ENCODE results near the gene MET. TPM values are rescaled to one million over a fixed set of nuclear protein-coding genes. Genes with fewer than 3 reads are reported as not detected.

The MET gene
- polyA plus RNA-seq, 1 donor from 2014 or later = not detected

DNA sequence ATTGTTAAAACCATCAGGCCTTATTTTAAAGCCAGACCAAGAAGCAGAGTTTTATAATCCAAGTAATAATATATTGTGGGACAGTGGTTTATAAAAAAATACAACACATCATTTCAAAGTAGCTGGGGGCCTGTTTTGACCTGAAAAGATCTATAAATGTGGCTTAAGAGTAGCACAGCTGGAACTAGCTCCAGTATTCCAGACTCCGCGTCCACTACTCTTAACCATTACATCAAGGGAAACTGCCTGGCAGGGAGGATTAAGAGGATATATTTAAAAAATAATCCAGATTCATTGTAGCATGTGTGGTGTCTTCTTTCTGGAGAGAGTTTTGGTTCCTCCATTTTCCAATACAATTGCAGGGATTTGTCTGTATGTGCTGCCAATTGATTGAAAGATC is 67.3 kb downstream of the MET start:
- H3K4me3 ChIP-seq (ENCODE audit: low read length) = no peak overlapping the region
- no peaks in the 10 kb centered on the region for H3K9me2 ChIP-seq (ENCODE audit: insufficient read depth, low read length)
- H3K4me2 ChIP-seq (ENCODE audit: low read length) = no peak overlapping the region
- no peak overlapping the region for H3K9ac ChIP-seq (ENCODE audit: low read length)
- no peak overlapping the region for H2AFZ ChIP-seq (ENCODE audit: low read depth, low read length)
- no peaks in the 10 kb centered on the region for H4K20me1 ChIP-seq (ENCODE audit: insufficient read depth)
- TF ChIP-seq CTCF (IDR thresholded peaks at IDR 0.05; ENCODE audit: poor library complexity, severe bottlenecking) (no peak), POLR2AphosphoS5 (IDR thresholded peaks at IDR 0.05) (no peak), EP300 (conservative IDR thresholded peaks at IDR 0.05; ENCODE audit: poor library complexity, severe bottlenecking) (no peak), SMC3 (conservative IDR thresholded peaks at IDR 0.05; ENCODE audit: poor library complexity) (no peak), TAF1 (IDR thresholded peaks at IDR 0.05; ENCODE audit: low read depth) (no peak), MXI1 (conservative IDR thresholded peaks at IDR 0.05; ENCODE audit: poor library complexity, severe bottlenecking) (no peak), EZH2 (IDR thresholded peaks at IDR 0.05; ENCODE audit: borderline replicate concordance, insufficient read depth, low read length, poor library complexity, severe bottlenecking) (no peak), RAD21 (conservative IDR thresholded peaks at IDR 0.05) (no peak)
- TF ChIP-seq, protein P1, sequence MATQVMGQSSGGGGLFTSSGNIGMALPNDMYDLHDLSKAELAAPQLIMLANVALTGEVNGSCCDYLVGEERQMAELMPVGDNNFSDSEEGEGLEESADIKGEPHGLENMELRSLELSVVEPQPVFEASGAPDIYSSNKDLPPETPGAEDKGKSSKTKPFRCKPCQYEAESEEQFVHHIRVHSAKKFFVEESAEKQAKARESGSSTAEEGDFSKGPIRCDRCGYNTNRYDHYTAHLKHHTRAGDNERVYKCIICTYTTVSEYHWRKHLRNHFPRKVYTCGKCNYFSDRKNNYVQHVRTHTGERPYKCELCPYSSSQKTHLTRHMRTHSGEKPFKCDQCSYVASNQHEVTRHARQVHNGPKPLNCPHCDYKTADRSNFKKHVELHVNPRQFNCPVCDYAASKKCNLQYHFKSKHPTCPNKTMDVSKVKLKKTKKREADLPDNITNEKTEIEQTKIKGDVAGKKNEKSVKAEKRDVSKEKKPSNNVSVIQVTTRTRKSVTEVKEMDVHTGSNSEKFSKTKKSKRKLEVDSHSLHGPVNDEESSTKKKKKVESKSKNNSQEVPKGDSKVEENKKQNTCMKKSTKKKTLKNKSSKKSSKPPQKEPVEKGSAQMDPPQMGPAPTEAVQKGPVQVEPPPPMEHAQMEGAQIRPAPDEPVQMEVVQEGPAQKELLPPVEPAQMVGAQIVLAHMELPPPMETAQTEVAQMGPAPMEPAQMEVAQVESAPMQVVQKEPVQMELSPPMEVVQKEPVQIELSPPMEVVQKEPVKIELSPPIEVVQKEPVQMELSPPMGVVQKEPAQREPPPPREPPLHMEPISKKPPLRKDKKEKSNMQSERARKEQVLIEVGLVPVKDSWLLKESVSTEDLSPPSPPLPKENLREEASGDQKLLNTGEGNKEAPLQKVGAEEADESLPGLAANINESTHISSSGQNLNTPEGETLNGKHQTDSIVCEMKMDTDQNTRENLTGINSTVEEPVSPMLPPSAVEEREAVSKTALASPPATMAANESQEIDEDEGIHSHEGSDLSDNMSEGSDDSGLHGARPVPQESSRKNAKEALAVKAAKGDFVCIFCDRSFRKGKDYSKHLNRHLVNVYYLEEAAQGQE (IDR thresholded peaks at IDR 0.05; ENCODE audit: borderline replicate concordance) = no peak
- H3K36me3 ChIP-seq (ENCODE audit: insufficient read depth, low read length) = no peaks in the 10 kb centered on the region
- H3K9me3 ChIP-seq (ENCODE audit: low read length) = no peaks in the 10 kb centered on the region
- no peaks in the 10 kb centered on the region for H3K27me3 ChIP-seq (ENCODE audit: insufficient read depth, low read depth, low read length)
- no peaks in the 10 kb centered on the region for H3F3A ChIP-seq (ENCODE audit: insufficient read depth, low read length, poor library complexity, severe bottlenecking)
- no peaks in the 10 kb centered on the region for H3K79me2 ChIP-seq (replicated peaks; ENCODE audit: insufficient read depth, low read length)
- no peak overlapping the region for H3K27ac ChIP-seq (ENCODE audit: low read length)

DNA sequence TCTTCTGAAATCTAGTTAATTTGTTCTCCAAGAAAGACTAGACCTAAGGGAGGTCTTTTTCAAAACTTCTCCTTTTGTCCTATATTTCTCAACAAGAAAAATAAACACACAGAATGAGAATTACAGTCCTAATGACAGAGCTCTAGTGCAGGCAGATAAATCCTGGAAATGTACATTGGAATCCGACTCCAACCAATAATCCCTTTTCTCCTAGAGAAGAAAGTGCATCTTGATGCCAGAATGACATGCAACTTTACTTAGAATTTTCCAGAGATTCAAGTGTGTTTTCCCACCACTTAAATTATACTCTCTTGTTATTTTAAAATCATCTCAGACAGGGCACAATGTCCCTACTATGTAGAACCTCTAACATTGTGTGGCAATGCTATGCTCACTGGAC is 68.2 kb downstream of the MET start:
- Histone ChIP-seq H3K9me2 (ENCODE audit: insufficient read depth, low read length) (no peaks in the 10 kb centered on the region), H2AFZ (ENCODE audit: low read depth, low read length) (no peak overlapping the region), H3K4me3 (ENCODE audit: low read length) (no peak overlapping the region), H3K9me3 (ENCODE audit: low read length) (no peaks in the 10 kb centered on the region), H3F3A (ENCODE audit: insufficient read depth, low read length, poor library complexity, severe bottlenecking) (no peaks in the 10 kb centered on the region), H3K4me2 (ENCODE audit: low read length) (no peak overlapping the region), H3K27me3 (ENCODE audit: insufficient read depth, low read depth, low read length) (no peaks in the 10 kb centered on the region), H3K79me2 (replicated peaks; ENCODE audit: insufficient read depth, low read length) (no peaks in the 10 kb centered on the region), H3K27ac (ENCODE audit: low read length) (no peak overlapping the region), H3K36me3 (ENCODE audit: insufficient read depth, low read length) (no peaks in the 10 kb centered on the region), H4K20me1 (ENCODE audit: insufficient read depth) (no peaks in the 10 kb centered on the region), H3K9ac (ENCODE audit: low read length) (no peak overlapping the region)
- TF ChIP-seq SMC3 (conservative IDR thresholded peaks at IDR 0.05; ENCODE audit: poor library complexity) = no peak
- no peak for TF ChIP-seq EZH2 (IDR thresholded peaks at IDR 0.05; ENCODE audit: borderline replicate concordance, insufficient read depth, low read length, poor library complexity, severe bottlenecking)
- TF ChIP-seq MXI1 (conservative IDR thresholded peaks at IDR 0.05; ENCODE audit: poor library complexity, severe bottlenecking) = no peak
- no peak for TF ChIP-seq CTCF (IDR thresholded peaks at IDR 0.05; ENCODE audit: poor library complexity, severe bottlenecking)
- no peak for TF ChIP-seq TAF1 (IDR thresholded peaks at IDR 0.05; ENCODE audit: low read depth)
- TF ChIP-seq POLR2AphosphoS5 (IDR thresholded peaks at IDR 0.05) = no peak
- TF ChIP-seq, protein P1 (IDR thresholded peaks at IDR 0.05; ENCODE audit: borderline replicate concordance) = no peak
- TF ChIP-seq RAD21 (conservative IDR thresholded peaks at IDR 0.05) = no peak
- no peak for TF ChIP-seq EP300 (conservative IDR thresholded peaks at IDR 0.05; ENCODE audit: poor library complexity, severe bottlenecking)
